Transverse colon (tissue), 4 donors: Measurements from ENCODE around the gene CITED1.

Experiments used
- POLR2A ChIP-seq: fragments of 450-650 bp; IDR thresholded peaks from one replicate; pipeline ENCODE4 v1.6.1; 2016; ENCODE audit warnings: antibody characterized with exemption, mild to moderate bottlenecking, moderate library complexity
- POLR2AphosphoS5 ChIP-seq, 3 donors: sonication (generic); formaldehyde crosslinking; IDR thresholded peaks; one replicate each; pipeline ENCODE4 v1.6.1; 2016; ENCODE audit warnings: antibody characterized with exemption in 3 of 3
- TF ChIP-seq, protein P1 (sequence below), 5 experiments: fragments of 200-600 bp in 3 of 5; fragments of 450-650 bp in 2 of 5; sonication (generic) in 3 of 5; IDR thresholded peaks; 1 replicate in 2 of 5; 2 replicates in 3 of 5; pipeline ENCODE4 v1.5.1; 2016 to 2017; ENCODE audit warnings: antibody characterized with exemption in 5 of 5, inconsistent platforms in 3 of 5, mild to moderate bottlenecking in 2 of 5, moderate library complexity in 1 of 5

GRCh38 chrX:72273718-72274117 is 32.0 kb downstream of the CITED1 start:
- TF ChIP-seq, protein P1, sequence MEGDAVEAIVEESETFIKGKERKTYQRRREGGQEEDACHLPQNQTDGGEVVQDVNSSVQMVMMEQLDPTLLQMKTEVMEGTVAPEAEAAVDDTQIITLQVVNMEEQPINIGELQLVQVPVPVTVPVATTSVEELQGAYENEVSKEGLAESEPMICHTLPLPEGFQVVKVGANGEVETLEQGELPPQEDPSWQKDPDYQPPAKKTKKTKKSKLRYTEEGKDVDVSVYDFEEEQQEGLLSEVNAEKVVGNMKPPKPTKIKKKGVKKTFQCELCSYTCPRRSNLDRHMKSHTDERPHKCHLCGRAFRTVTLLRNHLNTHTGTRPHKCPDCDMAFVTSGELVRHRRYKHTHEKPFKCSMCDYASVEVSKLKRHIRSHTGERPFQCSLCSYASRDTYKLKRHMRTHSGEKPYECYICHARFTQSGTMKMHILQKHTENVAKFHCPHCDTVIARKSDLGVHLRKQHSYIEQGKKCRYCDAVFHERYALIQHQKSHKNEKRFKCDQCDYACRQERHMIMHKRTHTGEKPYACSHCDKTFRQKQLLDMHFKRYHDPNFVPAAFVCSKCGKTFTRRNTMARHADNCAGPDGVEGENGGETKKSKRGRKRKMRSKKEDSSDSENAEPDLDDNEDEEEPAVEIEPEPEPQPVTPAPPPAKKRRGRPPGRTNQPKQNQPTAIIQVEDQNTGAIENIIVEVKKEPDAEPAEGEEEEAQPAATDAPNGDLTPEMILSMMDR (IDR thresholded peaks at IDR 0.05): no peak
- no peak for TF ChIP-seq POLR2AphosphoS5 (IDR thresholded peaks at IDR 0.05)
- TF ChIP-seq POLR2A: no peak
